GM21786 (cell line): ENCODE measurements around the gene FAM118A.
"Not testable (repeated sequence)": the region's sequence is repeated elsewhere in the genome, so short reads cannot be mapped to it uniquely, and the experiment has no call there.

ENCODE experiments used
- ATAC-seq: cut with Tn5 transposase; IDR thresholded peaks from one replicate; pipeline ENCODE4 v1.9.1; 2021; ENCODE audit not compliant: unreplicated experiment

Gene FAM118A

DNA sequence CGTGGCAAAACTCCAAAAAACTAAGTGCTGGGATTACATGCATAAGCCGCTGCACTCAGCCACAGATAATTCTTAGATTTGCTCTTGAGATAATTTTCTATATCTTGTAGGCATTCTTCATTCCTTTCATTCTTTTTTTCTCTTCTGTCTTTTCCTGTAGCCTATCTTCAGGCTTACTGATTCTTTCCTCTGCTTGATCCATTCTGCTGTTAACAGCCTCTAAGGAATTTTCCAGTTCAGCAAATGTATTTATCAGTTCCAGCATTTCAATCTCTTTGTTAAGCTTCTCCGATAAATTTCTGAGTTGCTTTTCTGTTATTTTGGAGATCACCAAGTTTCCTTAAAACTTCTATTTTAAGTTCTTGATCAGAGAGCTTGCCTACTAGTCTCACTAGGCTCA lies 57.0 kb downstream of the FAM118A start:
- ATAC-seq = no peak

DNA sequence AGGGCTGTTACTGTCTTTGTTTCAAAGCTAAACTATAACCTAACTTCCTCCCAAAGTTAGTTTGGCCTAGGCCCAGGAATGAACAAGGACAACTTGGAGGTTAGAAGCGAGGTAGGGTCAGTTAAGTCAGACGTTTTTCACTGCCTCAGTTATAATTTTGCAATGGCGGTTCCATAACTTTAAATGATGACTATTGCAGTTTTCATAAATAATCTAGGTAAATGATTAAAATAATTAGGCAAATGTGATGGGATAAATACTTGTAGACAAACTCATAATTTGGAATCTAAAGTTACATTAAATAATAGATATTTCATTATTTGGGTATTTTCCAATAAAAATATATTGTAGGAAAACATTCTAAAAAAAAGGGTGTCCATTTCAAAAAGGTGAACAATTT lies 63.9 kb downstream of the FAM118A start:
- ATAC-seq = not testable (repeated sequence)

DNA sequence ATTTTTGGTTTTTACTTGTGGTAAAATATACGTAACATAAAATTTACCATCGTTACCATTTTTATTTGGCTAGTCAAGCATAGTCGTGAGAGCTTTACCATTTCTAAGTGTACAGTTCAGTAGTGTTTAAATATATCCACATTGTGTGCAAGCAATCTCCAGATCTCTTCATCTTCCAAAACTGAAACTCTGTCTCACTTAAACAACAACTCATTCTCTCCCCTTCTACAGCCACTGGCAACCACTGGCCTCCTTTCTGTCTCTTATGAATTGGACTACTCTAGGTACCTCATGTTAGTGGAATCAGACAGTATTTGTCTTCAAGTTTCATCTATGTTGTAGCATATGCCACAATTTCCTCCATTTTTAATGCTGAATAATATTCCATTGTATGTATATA lies 66.3 kb downstream of the FAM118A start:
- ATAC-seq = no peak

DNA sequence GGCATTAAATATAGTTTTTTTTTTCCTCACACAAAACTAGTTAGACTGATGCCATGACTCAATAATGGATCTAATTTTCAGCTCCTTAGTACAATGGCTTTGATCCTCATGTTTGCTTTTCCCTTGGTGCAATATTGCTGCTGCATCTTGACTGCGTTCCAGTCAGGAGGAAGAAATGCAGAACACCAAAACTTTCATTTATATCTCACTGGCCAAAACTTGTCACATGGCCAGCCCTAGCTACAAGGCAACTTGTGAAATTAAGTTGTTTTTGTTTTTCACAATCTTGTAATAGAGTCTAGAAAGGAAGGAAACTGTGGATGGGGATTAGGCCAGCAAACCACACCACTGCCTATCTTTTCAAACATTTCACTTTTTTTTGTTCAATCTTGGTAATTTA lies 67.0 kb downstream of the FAM118A start:
- ATAC-seq = no peak

DNA sequence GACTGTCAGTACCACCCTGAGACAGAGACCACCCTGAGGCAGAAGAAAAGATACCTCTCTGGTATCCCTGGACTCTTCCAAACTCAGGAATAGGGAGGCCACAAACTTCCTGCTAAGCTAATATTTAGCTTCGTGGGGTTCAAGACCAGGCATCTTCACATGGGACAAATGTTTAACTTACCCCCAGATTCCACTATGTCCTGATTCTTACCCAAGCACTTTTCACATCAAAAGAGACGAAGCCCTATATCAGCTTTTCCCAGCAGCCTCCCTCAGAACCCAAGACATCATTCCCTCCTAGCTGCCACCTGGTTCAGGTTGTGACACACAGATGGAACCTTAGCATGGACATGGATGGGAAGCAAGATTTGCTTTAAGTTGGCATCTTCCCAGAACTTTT lies 71.6 kb downstream of the FAM118A start:
- ATAC-seq = no peak

DNA sequence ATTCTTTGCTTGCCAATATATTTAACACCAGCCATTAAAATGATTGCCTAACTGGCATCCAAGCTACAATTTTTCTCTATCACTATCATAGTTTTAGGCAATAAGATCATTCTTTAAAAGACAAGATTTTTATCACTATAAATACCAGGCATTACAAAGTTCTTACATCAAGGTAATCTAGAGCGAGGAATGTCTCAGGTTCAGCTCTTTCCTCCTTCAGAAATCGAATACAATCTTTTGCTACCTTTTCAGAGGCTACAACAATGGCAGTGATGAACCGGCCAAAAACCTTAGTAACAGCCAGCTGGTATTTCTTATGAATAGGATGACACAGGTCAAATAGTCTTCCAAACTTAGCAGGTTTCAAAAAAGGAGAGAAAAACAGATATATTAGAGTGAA lies 79.8 kb downstream of the FAM118A start:
- no peak for ATAC-seq
